ENCODE measurements around the gene DNAJC21. TPM values are rescaled to one million over a fixed set of nuclear protein-coding genes. Genes with fewer than 3 reads are reported as not detected.

DNAJC21 gene
- total RNA-seq, 1 donor from 2014 or later: 42.4 TPM

- Histone ChIP-seq H3K27me3 (ENCODE audit: control insufficient read depth, insufficient read depth, low read length) (no peaks in the 10 kb centered on the region), H3K4me3 (ENCODE audit: low read depth, low read length) (no peak overlapping the region), H3K36me3 (ENCODE audit: control insufficient read depth, insufficient read depth, low read length) (no peaks in the 10 kb centered on the region)
- DNase-seq (ENCODE audit: low read depth) (no peak), FAIRE-seq (no peak)
- TF ChIP-seq, protein P1, sequence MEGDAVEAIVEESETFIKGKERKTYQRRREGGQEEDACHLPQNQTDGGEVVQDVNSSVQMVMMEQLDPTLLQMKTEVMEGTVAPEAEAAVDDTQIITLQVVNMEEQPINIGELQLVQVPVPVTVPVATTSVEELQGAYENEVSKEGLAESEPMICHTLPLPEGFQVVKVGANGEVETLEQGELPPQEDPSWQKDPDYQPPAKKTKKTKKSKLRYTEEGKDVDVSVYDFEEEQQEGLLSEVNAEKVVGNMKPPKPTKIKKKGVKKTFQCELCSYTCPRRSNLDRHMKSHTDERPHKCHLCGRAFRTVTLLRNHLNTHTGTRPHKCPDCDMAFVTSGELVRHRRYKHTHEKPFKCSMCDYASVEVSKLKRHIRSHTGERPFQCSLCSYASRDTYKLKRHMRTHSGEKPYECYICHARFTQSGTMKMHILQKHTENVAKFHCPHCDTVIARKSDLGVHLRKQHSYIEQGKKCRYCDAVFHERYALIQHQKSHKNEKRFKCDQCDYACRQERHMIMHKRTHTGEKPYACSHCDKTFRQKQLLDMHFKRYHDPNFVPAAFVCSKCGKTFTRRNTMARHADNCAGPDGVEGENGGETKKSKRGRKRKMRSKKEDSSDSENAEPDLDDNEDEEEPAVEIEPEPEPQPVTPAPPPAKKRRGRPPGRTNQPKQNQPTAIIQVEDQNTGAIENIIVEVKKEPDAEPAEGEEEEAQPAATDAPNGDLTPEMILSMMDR (IDR thresholded peaks at IDR 0.05; ENCODE audit: insufficient read depth, low read length, severe bottlenecking): no peak
Observed at GRCh38 chr5:34982823-34983222, 53.5 kb downstream of the DNAJC21 start.

DNA sequence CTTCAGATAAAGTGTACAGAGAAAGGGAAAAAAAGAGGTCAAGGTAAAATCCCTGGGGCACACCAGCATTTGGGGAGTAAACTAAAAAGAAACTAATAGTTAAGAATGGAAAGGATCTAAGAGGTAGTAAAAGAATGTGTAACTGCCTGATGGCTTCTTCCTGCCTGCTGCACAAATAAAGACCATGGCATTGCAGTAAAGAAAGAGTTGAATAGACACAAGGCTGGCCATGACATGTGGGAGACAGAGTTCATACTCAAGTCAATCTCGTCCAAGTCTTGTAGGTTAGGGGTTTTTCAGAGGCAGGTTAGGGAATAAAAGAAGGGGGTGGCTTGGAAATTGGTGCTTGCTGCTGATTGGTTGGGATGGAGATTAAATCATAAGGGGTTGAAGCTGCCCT lies 57.6 kb downstream of the DNAJC21 start:
- H3K36me3 ChIP-seq (ENCODE audit: control insufficient read depth, insufficient read depth, low read length): no peaks in the 10 kb centered on the region
- TF ChIP-seq, protein P1 (IDR thresholded peaks at IDR 0.05; ENCODE audit: insufficient read depth, low read length, severe bottlenecking): no peak
- DNase-seq (ENCODE audit: low read depth) (no peak), FAIRE-seq (no peak)
- H3K4me3 ChIP-seq (ENCODE audit: low read depth, low read length): no peak overlapping the region
- H3K27me3 ChIP-seq (ENCODE audit: control insufficient read depth, insufficient read depth, low read length): no peaks in the 10 kb centered on the region

GRCh38 chr5:34991486-34992238 lies 62.3 kb downstream of the DNAJC21 start:
- Histone ChIP-seq H3K36me3 (ENCODE audit: control insufficient read depth, insufficient read depth, low read length) (no peaks in the 10 kb centered on the region), H3K27me3 (ENCODE audit: control insufficient read depth, insufficient read depth, low read length) (no peaks in the 10 kb centered on the region), H3K4me3 (ENCODE audit: low read depth, low read length) (no peak overlapping the region)
- no peak for DNase-seq (ENCODE audit: low read depth)
- no peak for FAIRE-seq
- TF ChIP-seq, protein P1 (IDR thresholded peaks at IDR 0.05; ENCODE audit: insufficient read depth, low read length, severe bottlenecking): no peak

- no peak for DNase-seq (ENCODE audit: low read depth)
- H3K27me3 ChIP-seq (ENCODE audit: control insufficient read depth, insufficient read depth, low read length): no peaks in the 10 kb centered on the region
- TF ChIP-seq, protein P1 (IDR thresholded peaks at IDR 0.05; ENCODE audit: insufficient read depth, low read length, severe bottlenecking): no peak
- H3K4me3 ChIP-seq (ENCODE audit: low read depth, low read length): no peak overlapping the region
- FAIRE-seq: no peak
- no peaks in the 10 kb centered on the region for H3K36me3 ChIP-seq (ENCODE audit: control insufficient read depth, insufficient read depth, low read length)
Observed at GRCh38 chr5:34993951-34994350, 64.6 kb downstream of the DNAJC21 start.

DNA sequence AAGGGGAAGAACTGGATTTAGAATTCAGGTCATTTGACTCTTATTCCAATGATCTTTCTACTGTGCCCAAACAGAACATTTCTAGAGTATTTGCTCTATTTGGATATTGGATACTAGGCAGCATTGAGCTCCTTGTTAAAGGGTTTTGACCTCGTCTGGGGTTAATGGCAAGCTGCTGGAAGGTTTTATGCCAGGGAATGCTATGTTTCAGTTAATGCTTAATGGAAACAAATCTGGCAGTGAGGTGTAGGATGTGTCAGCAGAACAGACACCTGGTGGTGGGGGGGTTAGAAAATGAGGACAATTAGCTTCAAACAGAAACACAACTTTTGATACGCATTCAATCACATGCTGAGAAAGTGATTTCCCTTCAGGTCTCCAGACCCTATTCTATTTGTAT lies 66.9 kb downstream of the DNAJC21 start:
- H3K27me3 ChIP-seq (ENCODE audit: control insufficient read depth, insufficient read depth, low read length): no peaks in the 10 kb centered on the region
- H3K36me3 ChIP-seq (ENCODE audit: control insufficient read depth, insufficient read depth, low read length): no peaks in the 10 kb centered on the region
- no peak for DNase-seq (ENCODE audit: low read depth)
- TF ChIP-seq, protein P1 (IDR thresholded peaks at IDR 0.05; ENCODE audit: insufficient read depth, low read length, severe bottlenecking): no peak
- no peak for FAIRE-seq
- no peak overlapping the region for H3K4me3 ChIP-seq (ENCODE audit: low read depth, low read length)

Measured in bronchial epithelial cell (primary cell).